IMR-90 (cell line): ENCODE results near the gene MYH9.

Experiments
- CTCF ChIP-seq: conservative IDR thresholded peaks from 2 replicates; pipeline ENCODE4 v1.5.1; 2012; ENCODE audit warnings: mild to moderate bottlenecking, low read depth, low read length, improper control_type of control experiment
- POLR2A ChIP-seq: IDR thresholded peaks from 2 replicates; pipeline ENCODE4 v1.6.1; 2012; ENCODE audit warnings: mild to moderate bottlenecking, low read depth, low read length
- RAD21 ChIP-seq: IDR thresholded peaks from 2 replicates; pipeline ENCODE4 v1.6.1; 2012; ENCODE audit warnings: low read length, improper control_type of control experiment

- TF ChIP-seq CTCF = no peak
- no peak for TF ChIP-seq POLR2A
- no peak for TF ChIP-seq RAD21
Observed at GRCh38 chr22:36257948-36258670, 129.7 kb downstream of the MYH9 start.
